ENCODE data around the gene OOSP4A.

- TF ChIP-seq CHD1 (IDR thresholded peaks at IDR 0.05; ENCODE audit: low read depth, low read length) (no peak), ZNF384 (IDR thresholded peaks at IDR 0.05; ENCODE audit: borderline replicate concordance, low read depth, low read length) (no peak), CTCF (IDR thresholded peaks at IDR 0.05 in 2 of 3, conservative IDR thresholded peaks at IDR 0.05 in 1 of 3; ENCODE audit: control insufficient read depth in 2 of 3, extremely low read depth in 1 of 3, insufficient read depth in 1 of 3, low read depth in 3 of 3, low read length in 3 of 3) (no peak), PAX5 (IDR thresholded peaks at IDR 0.05; ENCODE audit: borderline replicate concordance, low read depth, low read length) (no peak), DPF2 (IDR thresholded peaks at IDR 0.05) (no peak), ZNF24 (IDR thresholded peaks at IDR 0.05) (no peak), POLR2A (IDR thresholded peaks at IDR 0.05; ENCODE audit: low read depth, low read length) (no peak), EZH2 (IDR thresholded peaks at IDR 0.05; ENCODE audit: borderline replicate concordance, control insufficient read depth, low read depth, low read length) (no peak), REST (IDR thresholded peaks at IDR 0.05; ENCODE audit: low read depth, low read length) (no peak), ZBTB4 (CRISPR knock-in tag; IDR thresholded peaks at IDR 0.05) (no peak)
These were observed 19.1 kb upstream of the OOSP4A start for GRCh38 chr11:59944720-59945119.

All from GM12878 (cell line).